Measurements from ENCODE around the gene KIAA1328.

- TF ChIP-seq CTCF (IDR thresholded peaks at IDR 0.05) (no peak), EZH2phosphoT487 (IDR thresholded peaks at IDR 0.05) (no peak)
These were observed 445.6 kb downstream of the KIAA1328 start for GRCh38 chr18:37274309-37275236.

Data from neural progenitor cell (in vitro differentiated cells).